Thymus (tissue), 11 donors: ENCODE data around the gene GSE1. TPM values are rescaled to one million over a fixed set of nuclear protein-coding genes. Genes with fewer than 3 reads are reported as not detected.

Experiments
- DNase-seq, 9 donors: peaks; one replicate each; pipeline ENCODE4 v3.0.0-alpha.2; 2013; ENCODE audit warnings: low spot score in 9 of 9, low read depth in 6 of 9, missing footprints in 1 of 9
- H3K27ac ChIP-seq, 2 donors: one replicate each; pipeline ENCODE4 v1.5.1; 2013; ENCODE audit warnings: control low read depth in 1 of 2, low read depth in 1 of 2, low read length in 1 of 2, mild to moderate bottlenecking in 1 of 2, moderate library complexity in 1 of 2
- H3K27me3 ChIP-seq, 2 donors: one replicate each; pipeline ENCODE4 v1.5.1; 2013; ENCODE audit warnings: low read length in 1 of 2; ENCODE audit not compliant: control insufficient read depth in 2 of 2, insufficient read depth in 1 of 2
- H3K36me3 ChIP-seq, 2 donors: one replicate each; pipeline ENCODE4 v1.5.1; 2013; ENCODE audit warnings: low read length in 1 of 2, mild to moderate bottlenecking in 1 of 2, moderate library complexity in 1 of 2; ENCODE audit not compliant: control insufficient read depth in 2 of 2, insufficient read depth in 2 of 2
- H3K4me1 ChIP-seq, 2 donors: one replicate each; pipeline ENCODE4 v1.5.1; 2013; ENCODE audit warnings: low read length in 2 of 2; ENCODE audit not compliant: control insufficient read depth in 2 of 2, insufficient read depth in 2 of 2
- H3K4me3 ChIP-seq, 2 donors: one replicate each; pipeline ENCODE4 v1.5.1; 2013; ENCODE audit warnings: low read length in 2 of 2, control low read depth in 1 of 2, mild to moderate bottlenecking in 1 of 2
- H3K9me3 ChIP-seq, 2 donors: one replicate each; pipeline ENCODE4 v1.5.1; 2013; ENCODE audit warnings: low read length in 1 of 2, mild to moderate bottlenecking in 1 of 2; ENCODE audit not compliant: control insufficient read depth in 2 of 2, insufficient read depth in 1 of 2
- WGBS: extraction: QIAGEN DNeasy Blood & Tissue Kit; methylation state at CpG from one replicate; pipeline ENCODE4 v1.1.7; 2013; 5-methylcytosine and 5-hydroxymethylcytosine counted together
- polyA plus RNA-seq: library from polyadenylated mRNA; stranded (reverse); fragments of 200-250 nt; gene quantifications from one replicate; pipeline ENCODE4 v1.2.3, GENCODE V29; 2013
- total RNA-seq: library from RNA; stranded (reverse); fragments of 120-200 nt; gene quantifications from one replicate; pipeline ENCODE4 v1.2.4, GENCODE V29; 2013
- donor health status: healthy.

Gene GSE1
- total and polyA plus RNA-seq, 2 donors: 29.9 to 32.4 TPM

DNA sequence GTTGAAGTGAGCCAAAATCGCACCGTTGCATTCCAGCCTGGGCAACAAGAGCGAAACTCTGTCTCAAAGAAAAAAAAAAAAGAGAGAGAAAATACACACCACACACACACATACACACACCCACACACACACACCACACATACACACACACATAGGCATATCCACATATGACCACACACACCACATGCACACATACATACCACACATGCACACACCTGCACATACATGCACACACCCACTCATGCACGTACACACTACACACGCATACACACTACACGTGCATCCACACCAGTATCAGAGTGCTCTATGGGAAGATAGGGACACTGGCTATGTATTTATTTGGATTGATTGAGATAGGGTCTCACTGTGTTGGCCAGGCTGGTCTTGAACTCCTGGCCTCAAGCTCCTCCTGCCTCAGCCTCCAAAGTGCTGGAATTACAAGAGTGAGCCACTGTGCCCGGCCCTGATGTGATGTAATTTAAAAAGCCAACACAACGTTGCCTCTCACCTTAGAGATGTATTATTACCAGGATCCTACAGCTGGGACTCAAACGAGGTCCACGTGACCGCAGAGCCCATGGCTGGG lies 93.4 kb downstream of the GSE1 start:
- no peaks in the 10 kb centered on the region for H3K9me3 ChIP-seq
- no peak overlapping the region for H3K4me3 ChIP-seq
- no peaks in the 10 kb centered on the region for H3K36me3 ChIP-seq
- H3K27ac ChIP-seq: no peak overlapping the region
- H3K27me3 ChIP-seq: peaks cover 0 to 14% of the 10 kb centered on the region in 2 donors
- DNase-seq: no peak
- no peaks in the 10 kb centered on the region for H3K4me1 ChIP-seq
- WGBS: 97% methylated on average over 11 of the region's 11 CpGs

DNA sequence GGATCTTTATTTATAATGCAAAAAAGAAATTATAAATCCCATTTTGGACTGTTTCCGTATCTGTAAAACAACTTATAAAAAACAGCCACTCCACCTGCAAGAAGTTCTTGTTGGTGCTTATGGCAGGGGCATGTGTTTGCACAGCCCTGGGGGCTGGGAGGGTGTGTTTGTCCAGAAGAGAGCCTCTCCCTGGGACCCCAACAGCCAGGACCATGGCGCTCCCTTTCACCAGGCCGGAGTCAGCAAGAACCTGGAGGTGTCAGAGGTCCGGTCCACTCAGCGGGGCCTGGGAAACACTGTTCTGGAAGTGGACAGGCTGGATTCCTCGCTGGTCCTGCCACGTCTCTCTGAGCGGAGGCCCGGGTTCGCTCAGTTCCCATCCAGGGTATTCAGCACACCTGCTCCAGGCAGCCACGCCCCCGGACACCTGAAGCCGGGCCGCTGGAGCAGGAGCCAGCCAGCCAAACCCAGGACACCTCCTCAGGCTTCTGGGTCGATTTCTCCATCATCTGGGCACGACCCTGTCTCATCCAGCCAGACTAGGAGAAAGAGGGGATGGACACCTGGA lies 94.5 kb downstream of the GSE1 start:
- H3K9me3 ChIP-seq: peaks cover 0 to 4% of the 10 kb centered on the region in 2 donors
- H3K4me1 ChIP-seq: no peaks in the 10 kb centered on the region
- no peak for DNase-seq
- no peak overlapping the region for H3K4me3 ChIP-seq
- no peak overlapping the region for H3K27ac ChIP-seq
- H3K36me3 ChIP-seq: no peaks in the 10 kb centered on the region
- WGBS: 94% methylated on average over 16 of the region's 16 CpGs
- H3K27me3 ChIP-seq: peaks cover 0 to 13% of the 10 kb centered on the region in 2 donors

DNA sequence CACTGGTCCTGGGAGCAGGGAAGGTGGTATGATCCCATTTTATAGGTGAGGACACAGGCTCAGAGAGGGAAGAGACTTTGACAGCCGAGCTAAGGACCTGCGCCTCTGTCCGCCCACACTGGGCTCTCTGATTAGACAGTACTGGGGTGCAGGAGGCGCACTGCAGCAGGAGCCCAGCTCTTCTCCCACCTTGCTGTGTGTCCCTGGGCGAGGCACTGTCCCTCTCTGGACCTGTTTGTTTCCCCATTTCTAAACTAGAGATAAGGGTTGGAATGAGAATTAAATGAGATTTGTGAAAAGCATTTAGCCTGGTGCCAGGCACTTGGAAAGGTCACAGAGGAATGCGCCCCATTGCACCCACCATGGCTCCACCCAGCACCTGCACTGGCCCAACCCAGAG lies 95.2 kb downstream of the GSE1 start:
- WGBS: 98% methylated on average over 6 of the region's 6 CpGs
- Histone ChIP-seq H3K4me1 (no peaks in the 10 kb centered on the region), H3K4me3 (no peak overlapping the region), H3K9me3 (peaks cover 0 to 4% of the 10 kb centered on the region in 2 donors), H3K27me3 (peaks cover 0 to 16% of the 10 kb centered on the region in 2 donors), H3K27ac (no peak overlapping the region), H3K36me3 (no peaks in the 10 kb centered on the region)
- no peak for DNase-seq

DNA sequence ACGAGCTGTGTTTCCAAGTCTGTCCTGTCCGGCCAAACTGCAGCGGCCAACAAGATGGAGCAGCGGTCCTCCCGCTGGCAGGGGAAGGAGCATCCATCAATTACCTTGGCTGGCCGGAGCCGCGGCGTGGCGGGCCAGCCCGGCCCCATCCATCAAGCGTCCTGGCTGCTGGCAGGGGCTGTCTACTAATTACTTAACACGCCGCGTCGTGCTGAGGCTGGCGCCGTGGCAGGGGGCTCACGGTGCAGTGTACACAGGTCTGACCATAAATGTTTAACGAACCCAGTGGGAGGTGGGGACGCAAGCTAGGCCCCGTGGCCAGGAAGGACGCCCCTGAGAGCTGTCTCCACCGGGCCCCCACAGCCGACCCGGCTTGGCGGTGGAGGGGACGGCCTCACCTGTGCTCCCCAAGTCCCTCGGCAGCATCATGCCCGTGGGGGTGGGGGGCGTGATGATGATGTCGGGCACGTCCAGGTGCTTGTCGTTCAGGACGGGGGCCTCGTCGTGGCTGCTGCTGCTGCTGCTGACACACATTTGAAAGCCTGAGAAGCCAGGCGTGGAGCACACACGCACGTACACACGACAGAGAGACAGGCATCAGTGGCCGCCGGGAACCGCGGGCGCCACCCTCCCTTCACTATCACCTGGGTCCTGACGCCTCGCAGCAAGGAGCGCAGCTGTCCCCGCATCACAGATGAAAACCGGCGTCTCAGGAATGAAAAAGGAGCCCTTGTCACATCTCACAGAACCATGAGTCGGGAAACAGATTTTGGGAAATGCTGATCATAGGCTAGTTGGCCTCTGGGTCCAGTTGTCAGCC lies 96.9 kb downstream of the GSE1 start:
- 96% methylated on average over 53 of the region's 53 CpGs for WGBS
- DNase-seq: no peak
- no peak overlapping the region for H3K4me3 ChIP-seq
- peaks cover 0 to 4% of the 10 kb centered on the region in 2 donors for H3K9me3 ChIP-seq
- H3K27ac ChIP-seq: no peak overlapping the region
- H3K36me3 ChIP-seq: no peaks in the 10 kb centered on the region
- H3K27me3 ChIP-seq: peaks cover 0 to 19% of the 10 kb centered on the region in 2 donors
- H3K4me1 ChIP-seq: peaks cover 0 to under 1% of the 10 kb centered on the region in 2 donors

DNA sequence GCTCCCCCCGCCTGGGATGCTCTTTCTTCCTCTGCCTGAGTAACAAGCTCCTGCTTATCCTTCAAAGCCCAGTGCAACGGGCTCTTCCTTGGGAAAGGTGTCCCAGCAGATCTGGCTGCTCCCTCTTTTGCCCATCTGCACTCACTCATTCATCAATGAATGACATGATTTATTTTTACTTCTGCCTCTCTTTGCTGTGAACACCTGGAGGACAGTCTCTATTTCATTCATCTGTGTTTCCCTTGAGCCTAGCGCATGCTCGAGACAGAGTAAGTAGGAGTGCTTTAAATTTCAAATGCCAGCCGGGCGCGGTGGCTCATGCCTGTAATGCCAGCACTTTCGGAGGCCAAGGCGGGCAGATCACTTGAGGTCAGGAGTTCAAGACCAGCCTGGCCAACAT lies 97.6 kb downstream of the GSE1 start:
- 96% methylated on average over 9 of the region's 9 CpGs for WGBS
- peaks cover 0 to 8% of the 10 kb centered on the region in 2 donors for H3K4me1 ChIP-seq
- no peaks in the 10 kb centered on the region for H3K36me3 ChIP-seq
- no peak for DNase-seq
- H3K27me3 ChIP-seq: peaks cover 0 to 26% of the 10 kb centered on the region in 2 donors
- no peak overlapping the region for H3K27ac ChIP-seq
- H3K9me3 ChIP-seq: peaks cover 0 to 4% of the 10 kb centered on the region in 2 donors
- H3K4me3 ChIP-seq: no peak overlapping the region

DNA sequence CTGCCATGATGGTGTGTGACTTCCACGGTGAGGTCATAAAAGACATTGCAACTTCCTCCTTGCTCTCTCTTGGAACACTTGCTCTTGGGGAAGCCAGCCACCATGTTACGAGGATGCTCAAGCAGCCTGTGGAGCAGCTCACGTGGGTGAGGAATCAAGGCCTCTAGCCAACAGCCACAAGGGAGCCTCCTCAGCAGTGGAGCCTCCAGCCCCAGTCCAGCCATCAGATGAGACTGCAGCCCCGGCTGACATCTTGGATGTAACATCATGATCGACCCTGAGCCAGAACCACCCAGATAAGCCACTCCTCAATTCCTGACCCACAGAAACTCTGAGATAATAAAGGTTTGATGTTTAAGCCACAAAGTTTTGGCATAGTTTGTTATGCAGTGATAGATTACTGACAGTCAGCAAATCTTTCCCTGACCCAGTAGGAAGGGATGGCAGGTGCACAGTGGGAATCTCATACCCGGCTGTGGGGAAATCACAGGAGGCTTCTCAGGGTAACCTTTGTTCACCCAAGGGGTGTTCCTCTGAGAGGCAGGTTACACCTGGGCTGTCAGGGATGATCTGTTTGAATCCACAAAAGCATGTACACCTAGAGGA lies 99.0 kb downstream of the GSE1 start:
- peaks cover 4 to 40% of the 10 kb centered on the region in 2 donors for H3K27me3 ChIP-seq
- DNase-seq: no peak
- peaks cover 0 to 19% of the 10 kb centered on the region in 2 donors for H3K4me1 ChIP-seq
- no peak overlapping the region for H3K27ac ChIP-seq
- peaks cover 2 to 4% of the 10 kb centered on the region in 2 donors for H3K9me3 ChIP-seq
- WGBS: 98% methylated on average over 6 of the region's 6 CpGs
- H3K4me3 ChIP-seq: no peak overlapping the region
- H3K36me3 ChIP-seq: no peaks in the 10 kb centered on the region

DNA sequence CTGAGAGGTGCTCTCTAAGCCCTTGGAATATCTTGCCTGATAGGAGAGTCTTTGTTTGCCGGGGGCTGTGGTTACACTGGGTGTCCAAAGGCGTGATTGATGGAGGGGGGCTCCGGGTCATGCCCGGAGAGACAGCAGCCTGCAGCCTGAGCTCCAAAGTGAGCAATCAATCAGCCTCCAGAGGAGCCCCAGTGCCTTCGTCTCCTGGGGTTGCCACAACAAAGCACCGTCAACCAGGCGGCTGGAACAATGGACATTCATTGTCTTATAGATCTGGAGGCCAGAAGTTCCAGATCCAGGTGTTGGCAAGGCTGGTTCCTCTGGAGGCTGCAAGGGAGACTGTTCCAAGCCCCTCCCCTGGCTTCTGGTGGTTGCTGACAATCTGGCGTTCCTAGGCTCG lies 99.7 kb downstream of the GSE1 start:
- Histone ChIP-seq H3K4me1 (peaks cover 0 to 25% of the 10 kb centered on the region in 2 donors), H3K27ac (no peak overlapping the region), H3K4me3 (no peak overlapping the region), H3K9me3 (peaks cover 2 to 4% of the 10 kb centered on the region in 2 donors), H3K27me3 (peaks cover 8 to 47% of the 10 kb centered on the region in 2 donors), H3K36me3 (no peaks in the 10 kb centered on the region)
- 80% methylated on average over 9 of the region's 9 CpGs for WGBS
- DNase-seq: no peak

DNA sequence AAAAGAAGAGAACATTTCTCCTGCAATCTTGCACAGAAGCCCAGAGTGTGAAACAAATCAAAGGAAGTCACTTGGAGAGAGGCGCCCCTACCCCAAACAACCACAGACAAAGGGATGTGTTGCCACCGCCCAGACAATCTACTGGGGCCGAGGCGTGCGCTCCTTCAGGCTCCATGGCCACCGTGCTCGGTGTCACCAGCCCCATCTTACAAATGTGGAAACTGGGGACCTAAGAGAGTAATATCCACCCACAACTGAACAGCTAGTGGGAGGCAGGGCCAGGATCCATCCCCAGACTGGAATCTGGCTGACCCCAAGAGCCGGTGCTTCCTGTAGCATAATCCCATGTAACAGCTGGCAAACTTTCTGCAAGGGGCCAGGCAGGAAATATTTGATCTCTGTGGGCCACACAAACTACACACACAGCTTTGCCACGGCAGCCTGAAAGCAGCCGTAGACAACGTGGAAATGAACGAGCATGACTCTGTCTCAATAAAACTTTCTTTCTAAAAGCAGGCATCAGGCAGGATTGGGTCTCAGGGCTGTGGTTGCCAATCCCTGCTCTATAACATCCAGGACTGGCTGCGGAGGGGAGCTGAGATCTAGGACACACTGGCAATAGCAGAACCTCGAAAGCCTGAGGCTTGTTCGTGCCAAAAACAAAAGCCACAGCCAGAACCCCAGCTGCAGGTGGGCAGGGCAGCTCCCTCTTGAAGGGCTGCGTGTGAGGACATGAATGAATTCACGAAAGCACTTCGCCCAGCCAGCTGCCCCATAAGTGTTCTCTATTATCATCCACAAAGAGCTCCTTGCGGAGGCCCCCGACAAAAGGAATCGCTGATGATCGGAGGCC lies 102.3 kb downstream of the GSE1 start:
- peak in 2 of 9 donors; percentile 24 to 38 for DNase-seq
- no peaks in the 10 kb centered on the region for H3K36me3 ChIP-seq
- WGBS: 27% methylated on average over 22 of the region's 22 CpGs
- H3K4me1 ChIP-seq: peaks cover 0 to 25% of the 10 kb centered on the region in 2 donors
- no peak overlapping the region for H3K27ac ChIP-seq
- H3K9me3 ChIP-seq: peaks cover 2 to 4% of the 10 kb centered on the region in 2 donors
- no peak overlapping the region for H3K4me3 ChIP-seq
- H3K27me3 ChIP-seq: peaks cover 8 to 39% of the 10 kb centered on the region in 2 donors
